Erythroblast (primary cell): Measurements from ENCODE around the gene IGF1.

ENCODE experiments used
- GATA1 ChIP-seq: IDR thresholded peaks from 2 replicates; pipeline ENCODE4 v1.6.1; 2011; ENCODE audit warnings: low read depth, mild to moderate bottlenecking, control low read depth, low read length, moderate library complexity
- POLR2A ChIP-seq: IDR thresholded peaks from 2 replicates; pipeline ENCODE4 v1.6.1; 2011; ENCODE audit warnings: mild to moderate bottlenecking, low read length

- TF ChIP-seq POLR2A (no peak), GATA1 (no peak)
Observed at GRCh38 chr12:102349079-102349478, 131.3 kb downstream of the IGF1 start.
